ENCODE results near the gene BIK. TPM values are rescaled to one million over a fixed set of nuclear protein-coding genes. Genes with fewer than 3 reads are reported as not detected.
"Not testable (repeated sequence)": the region's sequence is repeated elsewhere in the genome, so short reads cannot be mapped to it uniquely, and the experiment has no call there.

The BIK gene
- total and polyA plus RNA-seq, 5 donors = 0.31 to 0.52 (median 0.33) TPM; not detected in 1

DNA sequence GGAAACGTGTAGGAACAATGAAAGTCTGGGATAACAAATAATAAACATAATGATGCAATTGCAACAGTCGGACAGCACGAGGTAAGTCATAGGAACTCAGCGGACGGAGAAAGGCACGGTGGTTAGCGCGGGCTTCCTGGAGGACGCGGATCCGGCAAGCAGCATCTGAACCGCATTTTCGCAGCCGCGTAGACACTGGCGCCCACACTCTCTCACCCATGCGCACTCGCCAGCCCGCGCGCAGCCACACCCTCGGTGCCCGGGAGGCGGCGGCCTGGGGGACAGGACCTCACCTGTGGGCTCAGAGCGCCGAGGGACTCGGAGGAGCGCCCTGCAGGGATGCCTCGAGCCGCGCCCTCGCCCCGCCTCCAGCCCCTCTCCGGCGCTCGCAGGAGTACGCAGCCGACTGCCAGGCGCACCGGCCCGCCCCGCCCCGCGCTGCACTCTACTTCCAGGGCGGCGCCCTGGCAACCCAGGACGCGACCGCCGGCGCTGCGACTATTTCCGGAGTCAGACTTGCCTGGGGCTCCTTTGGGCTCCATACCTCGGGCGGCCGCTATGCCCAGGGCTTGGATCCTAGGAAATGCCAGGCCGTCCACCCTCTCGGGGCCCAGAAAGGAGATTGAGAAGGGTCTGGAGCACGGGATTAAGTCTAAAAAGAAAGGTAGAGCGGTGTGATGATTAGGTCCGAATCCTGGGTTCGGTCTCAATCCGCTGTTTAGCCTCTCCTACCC is 21.4 kb upstream of the BIK start, which contains the start of gene TTLL1:
Gene TTLL1 (minus strand): TSS at position 408 of the 734 bp plus-strand sequence. CDS start 13,805 bp downstream, outside the sequence.
- H3K9me3 ChIP-seq (ENCODE audit: control insufficient read depth, low read length) = no peaks in the 10 kb centered on the region
- H3K27ac ChIP-seq (ENCODE audit: low read length) = peak within 1 kb of the TSS; percentile 83
- WGBS = 4% methylated on average over 64 of the region's 64 CpGs
- intact Hi-C loops (cut with DNase I) = no loop called here
- H3K27me3 ChIP-seq (ENCODE audit: control insufficient read depth, insufficient read depth) = no peaks in the 10 kb centered on the region
- ATAC-seq (peak; percentile 95 to 96), DNase-seq (peak; percentile 91 to 96 (median 95))
- peak within 1 kb of the TSS; percentile 78 for H3K4me3 ChIP-seq (ENCODE audit: low read length)
- H3K4me1 ChIP-seq (ENCODE audit: control insufficient read depth, insufficient read depth, low read length) = no peaks in the 10 kb centered on the region

DNA sequence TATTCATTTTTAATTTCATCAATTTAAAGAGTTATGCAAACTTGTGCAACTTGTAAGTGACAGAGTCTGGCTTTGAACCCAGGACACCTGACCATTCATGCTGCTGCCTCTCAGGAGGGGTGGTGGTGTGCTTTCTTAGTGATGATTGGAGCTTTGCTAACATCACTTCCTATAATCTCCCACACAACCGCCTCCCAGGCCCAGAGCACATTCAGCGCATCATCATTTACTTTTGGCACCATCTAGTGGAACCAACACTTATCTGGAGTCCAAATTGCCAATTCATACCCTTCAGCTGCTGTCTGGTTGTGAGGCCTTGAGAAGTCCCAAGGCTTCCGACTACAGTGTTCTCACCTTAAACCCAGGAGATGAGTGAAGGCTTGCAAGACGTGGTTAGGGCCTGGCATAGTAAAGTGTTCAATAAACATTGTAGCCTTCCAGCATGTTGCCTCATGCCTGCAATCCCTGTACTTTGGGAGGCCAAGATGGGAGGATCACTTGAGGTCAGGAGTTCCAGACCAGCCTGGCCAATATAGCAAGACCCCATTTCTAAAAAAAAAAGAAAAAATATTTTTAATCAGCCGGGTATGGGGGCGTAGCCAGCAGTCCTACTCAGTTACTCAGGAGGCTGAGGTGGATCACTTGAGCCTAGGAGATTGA is 20.3 kb upstream of the BIK start:
- H3K4me1 ChIP-seq (ENCODE audit: control insufficient read depth, insufficient read depth, low read length) = no peaks in the 10 kb centered on the region
- intact Hi-C loops (cut with DNase I) = no loop called here
- H3K4me3 ChIP-seq (ENCODE audit: low read length) = no peak overlapping the region
- no peak overlapping the region for H3K27ac ChIP-seq (ENCODE audit: low read length)
- WGBS = 47% methylated on average over 6 of the region's 6 CpGs
- DNase-seq (peak in 2 of 3 donors; percentile 47 to 64), ATAC-seq (peak; percentile 56 to 74)
- no peaks in the 10 kb centered on the region for H3K9me3 ChIP-seq (ENCODE audit: control insufficient read depth, low read length)
- H3K27me3 ChIP-seq (ENCODE audit: control insufficient read depth, insufficient read depth) = no peaks in the 10 kb centered on the region

DNA sequence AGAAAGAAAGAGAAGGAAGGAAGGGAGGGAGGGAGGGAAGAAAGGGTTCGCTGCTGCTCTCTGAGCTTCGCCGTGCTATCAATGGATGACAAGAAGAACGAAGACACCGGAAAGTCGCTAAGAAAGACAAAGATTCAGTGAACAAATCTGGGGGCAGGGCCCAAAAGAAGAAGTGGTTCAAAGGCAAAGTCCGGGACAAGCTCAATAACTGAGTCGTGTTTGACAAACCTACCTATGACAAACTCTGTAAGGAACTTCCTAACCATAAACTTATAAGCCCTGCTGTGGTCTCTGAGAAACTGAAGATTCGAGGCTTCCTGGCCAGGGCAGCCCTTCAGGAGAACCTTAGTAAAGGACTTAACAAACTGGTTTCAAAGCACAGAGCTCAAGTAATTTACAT is 18.5 kb upstream of the BIK start:
- DNase-seq (no peak), ATAC-seq (no peak)
- Histone ChIP-seq H3K27ac (ENCODE audit: low read length) (no peak overlapping the region), H3K4me3 (ENCODE audit: low read length) (no peak overlapping the region), H3K27me3 (ENCODE audit: control insufficient read depth, insufficient read depth) (no peaks in the 10 kb centered on the region), H3K9me3 (ENCODE audit: control insufficient read depth, low read length) (no peaks in the 10 kb centered on the region), H3K4me1 (ENCODE audit: control insufficient read depth, insufficient read depth, low read length) (no peaks in the 10 kb centered on the region)
- 71% methylated on average over 9 of the region's 9 CpGs for WGBS
- intact Hi-C loops (cut with DNase I) = no loop called here

DNA sequence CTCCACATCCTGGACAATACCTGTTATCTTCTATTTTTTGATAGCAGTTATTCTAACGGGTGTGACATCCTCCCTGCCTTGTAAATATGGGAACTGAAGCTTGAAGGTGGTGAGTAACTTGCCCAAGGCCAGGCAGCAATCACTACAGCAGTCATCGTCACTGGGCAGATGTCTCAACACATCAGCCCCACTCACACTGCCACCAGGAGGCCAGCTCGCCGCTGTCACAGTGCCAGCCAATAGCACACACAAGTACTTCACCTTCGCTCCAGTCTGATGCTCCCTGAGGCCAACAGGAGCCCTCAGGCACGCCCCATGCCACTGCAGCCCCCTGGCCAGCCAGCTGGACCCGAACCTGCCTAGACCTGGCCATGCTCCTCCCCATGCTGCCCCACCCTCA is 16.5 kb upstream of the BIK start:
- WGBS = 39% methylated on average over 7 of the region's 7 CpGs
- peak; percentile 30 to 48 for ATAC-seq
- H3K4me3 ChIP-seq (ENCODE audit: low read length) = no peak overlapping the region
- peak overlapping the region; percentile 9 for H3K27ac ChIP-seq (ENCODE audit: low read length)
- intact Hi-C loops (cut with DNase I) = no loop called here
- H3K27me3 ChIP-seq (ENCODE audit: control insufficient read depth, insufficient read depth) = no peaks in the 10 kb centered on the region
- no peaks in the 10 kb centered on the region for H3K9me3 ChIP-seq (ENCODE audit: control insufficient read depth, low read length)
- peak; percentile 60 to 87 (median 86) for DNase-seq
- H3K4me1 ChIP-seq (ENCODE audit: control insufficient read depth, insufficient read depth, low read length) = no peaks in the 10 kb centered on the region

DNA sequence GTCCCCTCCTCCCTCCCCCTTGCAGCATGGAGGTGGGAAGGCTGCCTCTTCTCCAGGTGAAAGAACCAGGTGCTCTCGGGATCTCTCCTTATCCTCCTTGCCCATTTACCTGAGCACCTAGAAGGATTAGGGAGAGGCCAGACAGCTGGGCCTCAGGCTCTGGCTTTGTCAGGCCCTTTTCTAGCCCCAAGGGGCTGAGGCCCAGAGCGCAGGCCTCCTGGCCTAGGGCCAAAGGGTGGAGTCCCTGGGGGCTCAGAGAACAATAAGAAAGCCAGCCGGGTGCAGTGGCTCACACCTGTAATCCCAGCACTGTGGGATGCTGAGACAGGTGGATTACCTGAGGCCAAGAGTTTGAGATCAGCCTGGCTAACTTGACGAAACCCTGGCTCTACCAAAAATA is 16.0 kb upstream of the BIK start:
- Histone ChIP-seq H3K4me1 (ENCODE audit: control insufficient read depth, insufficient read depth, low read length) (no peaks in the 10 kb centered on the region), H3K4me3 (ENCODE audit: low read length) (no peak overlapping the region), H3K27ac (ENCODE audit: low read length) (peak overlapping the region; percentile 1), H3K27me3 (ENCODE audit: control insufficient read depth, insufficient read depth) (no peaks in the 10 kb centered on the region), H3K9me3 (ENCODE audit: control insufficient read depth, low read length) (no peaks in the 10 kb centered on the region)
- intact Hi-C loops (cut with DNase I) = no loop called here
- DNase-seq = no peak
- ATAC-seq = no peak
- 72% methylated on average over 4 of the region's 4 CpGs for WGBS

DNA sequence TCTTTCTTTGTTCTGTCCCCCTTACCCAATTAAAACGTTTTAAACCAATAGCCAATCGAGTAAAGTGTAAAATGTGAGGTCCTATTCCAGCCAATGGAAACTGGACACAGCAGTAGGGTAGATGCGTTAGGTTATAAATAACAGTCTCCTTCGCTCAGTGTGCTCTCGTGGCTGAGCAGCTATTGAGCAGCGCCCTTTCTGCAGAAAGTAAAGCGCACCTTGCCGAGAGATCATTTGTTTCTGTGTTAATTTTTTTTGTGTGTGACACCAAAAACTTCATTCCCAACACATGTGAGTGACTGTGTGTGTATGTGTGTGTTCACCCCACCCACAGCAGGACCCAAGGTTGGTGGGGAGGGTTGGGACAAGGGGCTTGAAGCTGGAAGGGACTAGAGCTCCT is 14.1 kb upstream of the BIK start:
- Histone ChIP-seq H3K4me1 (ENCODE audit: control insufficient read depth, insufficient read depth, low read length) (peaks cover 3% of the 10 kb centered on the region), H3K9me3 (ENCODE audit: control insufficient read depth, low read length) (no peaks in the 10 kb centered on the region), H3K27me3 (ENCODE audit: control insufficient read depth, insufficient read depth) (no peaks in the 10 kb centered on the region), H3K27ac (ENCODE audit: low read length) (no peak overlapping the region), H3K4me3 (ENCODE audit: low read length) (no peak overlapping the region)
- WGBS = 91% methylated on average over 8 of the region's 8 CpGs
- DNase-seq (no peak), ATAC-seq (no peak)
- intact Hi-C loops (cut with DNase I) = no loop called here

DNA sequence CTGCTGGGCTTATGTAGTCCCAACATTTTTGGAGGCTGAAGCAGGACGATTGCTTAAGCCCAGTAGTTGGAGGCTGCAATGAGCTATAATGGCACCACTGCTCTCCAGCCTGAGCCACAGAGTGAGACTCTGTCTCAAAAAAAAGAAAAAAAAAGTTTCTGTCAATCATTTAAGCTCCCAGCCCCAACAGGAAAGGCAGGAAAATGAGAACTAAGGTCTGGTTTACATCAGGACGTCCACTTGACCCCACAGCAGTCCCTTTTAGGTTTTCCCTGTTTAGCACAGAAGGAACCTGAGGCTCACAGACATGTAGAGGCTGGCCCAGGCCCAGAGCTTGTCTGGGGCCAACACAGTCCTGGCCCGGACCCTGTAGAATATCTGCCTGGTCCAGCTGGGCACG is 12.2 kb upstream of the BIK start:
- WGBS = 47% methylated on average over 4 of the region's 4 CpGs
- no peak overlapping the region for H3K27ac ChIP-seq (ENCODE audit: low read length)
- H3K27me3 ChIP-seq (ENCODE audit: control insufficient read depth, insufficient read depth) = no peaks in the 10 kb centered on the region
- H3K4me3 ChIP-seq (ENCODE audit: low read length) = no peak overlapping the region
- intact Hi-C loops (cut with DNase I) = no loop called here
- ATAC-seq (no peak), DNase-seq (no peak)
- H3K9me3 ChIP-seq (ENCODE audit: control insufficient read depth, low read length) = no peaks in the 10 kb centered on the region
- peaks cover 5% of the 10 kb centered on the region for H3K4me1 ChIP-seq (ENCODE audit: control insufficient read depth, insufficient read depth, low read length)

DNA sequence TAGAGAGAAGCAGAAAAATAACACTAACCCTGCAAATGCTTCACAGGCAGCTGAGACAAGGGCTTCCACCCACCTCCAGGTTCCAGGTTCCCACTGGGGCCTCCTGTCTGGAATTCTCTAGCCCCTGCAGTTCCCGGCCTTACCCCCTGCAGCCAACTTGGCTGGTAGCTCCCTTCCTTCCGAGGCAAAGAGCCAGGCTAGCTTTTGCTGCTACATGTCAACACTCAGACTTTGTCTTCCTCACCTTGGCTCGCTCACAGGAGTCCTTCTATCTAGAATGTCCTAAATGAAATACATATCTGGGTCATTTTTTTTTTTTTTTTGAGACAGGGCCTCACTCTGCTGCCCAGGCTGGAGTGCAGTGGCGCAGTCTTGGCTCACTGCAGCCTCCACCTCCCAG is 11.5 kb upstream of the BIK start:
- 39% methylated on average over 4 of the region's 4 CpGs for WGBS
- Histone ChIP-seq H3K27me3 (ENCODE audit: control insufficient read depth, insufficient read depth) (no peaks in the 10 kb centered on the region), H3K4me3 (ENCODE audit: low read length) (no peak overlapping the region), H3K9me3 (ENCODE audit: control insufficient read depth, low read length) (no peaks in the 10 kb centered on the region), H3K27ac (ENCODE audit: low read length) (no peak overlapping the region), H3K4me1 (ENCODE audit: control insufficient read depth, insufficient read depth, low read length) (peaks cover 8% of the 10 kb centered on the region)
- ATAC-seq = peak in 1 of 2 donors; percentile 60
- DNase-seq = peak in 1 of 3 donors; percentile 65
- intact Hi-C loops (cut with DNase I) = no loop called here

DNA sequence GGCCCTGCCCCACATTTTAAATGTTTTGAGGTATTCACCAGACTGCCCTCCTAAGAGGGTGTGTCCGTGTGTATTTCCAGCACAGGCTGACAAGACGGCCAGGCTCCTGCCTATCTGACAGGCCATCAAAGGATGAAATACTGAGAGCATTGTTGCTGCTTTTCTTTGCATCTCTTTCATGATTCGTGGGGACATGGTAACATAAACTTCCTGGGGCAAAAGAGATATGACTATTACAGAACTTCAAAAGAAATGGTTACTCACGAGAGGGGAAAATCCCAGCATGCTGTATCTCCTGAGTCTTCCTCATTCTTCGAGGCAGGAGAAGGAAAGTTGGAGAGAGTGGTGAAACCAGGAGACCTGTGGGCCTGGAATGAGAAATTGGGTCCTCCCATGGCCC is 10.3 kb upstream of the BIK start:
- ATAC-seq (no peak), DNase-seq (no peak)
- intact Hi-C loops (cut with DNase I) = no loop called here
- 54% methylated on average over 5 of the region's 5 CpGs for WGBS
- Histone ChIP-seq H3K27me3 (ENCODE audit: control insufficient read depth, insufficient read depth) (no peaks in the 10 kb centered on the region), H3K9me3 (ENCODE audit: control insufficient read depth, low read length) (no peaks in the 10 kb centered on the region), H3K27ac (ENCODE audit: low read length) (no peak overlapping the region), H3K4me3 (ENCODE audit: low read length) (no peak overlapping the region), H3K4me1 (ENCODE audit: control insufficient read depth, insufficient read depth, low read length) (peaks cover 8% of the 10 kb centered on the region)

DNA sequence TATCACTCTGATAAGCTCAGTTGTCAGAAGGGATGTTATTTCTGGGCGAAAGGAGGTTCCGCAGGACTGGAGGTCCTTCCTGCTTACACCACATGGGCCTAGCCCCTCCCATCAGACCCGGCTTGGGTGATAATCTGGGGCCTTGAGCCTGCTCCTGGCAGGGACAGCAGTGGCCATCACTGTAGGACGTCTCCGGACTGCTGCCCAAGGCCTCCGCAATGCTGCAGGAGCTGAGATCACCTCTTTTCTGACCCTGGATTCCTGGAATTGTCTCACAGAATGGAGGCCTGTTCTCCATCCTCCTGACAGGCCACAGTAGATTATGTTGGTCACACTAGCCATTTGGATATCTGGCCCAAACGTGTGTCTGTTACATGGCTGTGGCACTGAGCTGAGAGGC is 9.2 kb upstream of the BIK start:
- Histone ChIP-seq H3K27ac (ENCODE audit: low read length) (peak overlapping the region; percentile 26), H3K4me1 (ENCODE audit: control insufficient read depth, insufficient read depth, low read length) (peaks cover 8% of the 10 kb centered on the region), H3K27me3 (ENCODE audit: control insufficient read depth, insufficient read depth) (no peaks in the 10 kb centered on the region), H3K4me3 (ENCODE audit: low read length) (no peak overlapping the region), H3K9me3 (ENCODE audit: control insufficient read depth, low read length) (no peaks in the 10 kb centered on the region)
- ATAC-seq (peak; percentile 82 to 86), DNase-seq (peak; percentile 55 to 86 (median 76))
- intact Hi-C loops (cut with DNase I) = no loop called here
- 27% methylated on average over 7 of the region's 7 CpGs for WGBS

DNA sequence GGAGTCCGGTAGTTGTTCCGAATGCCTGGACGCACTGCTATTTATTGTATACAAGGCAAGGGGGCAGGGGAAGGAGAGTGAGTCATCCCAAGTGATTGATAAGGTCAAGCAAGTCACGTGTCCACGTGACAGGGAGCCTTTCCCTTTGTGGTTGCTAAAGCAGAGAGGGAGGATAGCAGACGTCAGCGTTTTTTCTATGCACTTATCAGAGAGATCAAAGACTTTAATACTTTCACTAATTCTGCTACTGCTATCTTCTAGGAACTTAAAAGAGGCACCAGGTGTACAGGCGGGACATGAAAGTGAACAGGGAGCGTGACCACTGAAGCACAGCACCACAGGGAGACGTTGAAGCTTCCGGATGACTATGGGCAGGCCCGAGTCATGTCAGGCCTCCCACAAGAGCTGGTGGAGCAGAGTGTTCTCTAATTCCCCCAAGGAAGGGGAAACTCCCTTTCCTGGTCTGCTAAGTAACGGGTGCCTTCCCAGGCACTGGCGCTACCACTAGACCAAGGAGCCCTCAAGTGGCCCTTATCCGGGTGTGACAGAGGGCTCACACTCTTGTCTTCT is 6.4 kb upstream of the BIK start:
- intact Hi-C loops (cut with DNase I); H3K27me3 ChIP-seq (ENCODE audit: control insufficient read depth, insufficient read depth); DNase-seq; ATAC-seq; H3K27ac ChIP-seq (ENCODE audit: low read length); H3K9me3 ChIP-seq (ENCODE audit: control insufficient read depth, low read length); H3K4me3 ChIP-seq (ENCODE audit: low read length); H3K4me1 ChIP-seq (ENCODE audit: control insufficient read depth, insufficient read depth, low read length): not testable (repeated sequence)
- 51% methylated on average over 15 of the region's 15 CpGs for WGBS

All from right cardiac atrium (tissue), 5 donors.